IMR-90 (cell line): ENCODE results near the gene TNF. TPM values are rescaled to one million over a fixed set of nuclear protein-coding genes. Genes with fewer than 3 reads are reported as not detected.
"Not testable (repeated sequence)": the region's sequence is repeated elsewhere in the genome, so short reads cannot be mapped to it uniquely, and the experiment has no call there.

ENCODE experiments used
- ATAC-seq: fragments of 200-7000 bp; cut with Tn5 transposase; 2 replicates; pipeline ENCODE4 v1.9.1; 2020; ENCODE audit warnings: low read depth, mild to moderate bottlenecking, moderate library complexity
- BruUV-seq: library from RNA; stranded (reverse); fragments of 400-500 nt; replicated peaks from 2 replicates; lab custom pipeline; 2021; lab: Mats Ljungman, UMichigan
- CTCF ChIA-PET: fragments of 300-600 bp; formaldehyde crosslinking; extraction: SDS; loops from one replicate; lab custom pipeline; 2021; ENCODE audit warnings: antibody characterized with exemption; lab: Yijun Ruan, JAX
- POLR2A ChIA-PET: fragments of 300-600 bp; sonication (Branson Sonifier 250); formaldehyde crosslinking; loops from one replicate; lab custom pipeline; 2022; ENCODE audit warnings: antibody characterized with exemption; ENCODE audit not compliant: unreplicated experiment; lab: Charles Lee
- DNase-seq: peaks from one replicate; pipeline ENCODE4 v3.0.0; 2013
- H2AFZ ChIP-seq: replicated peaks from 2 replicates; pipeline ENCODE3; 2013; ENCODE audit warnings: low read length, mild to moderate bottlenecking; ENCODE audit not compliant: poor library complexity
- H2AK5ac ChIP-seq: 2 replicates; pipeline ENCODE4 v1.6.1; 2013; ENCODE audit warnings: low read depth, low read length, inconsistent platforms
- H2AK9ac ChIP-seq: replicated peaks from 2 replicates; pipeline ENCODE3; 2013; ENCODE audit warnings: mild to moderate bottlenecking, low read depth, low read length, moderate library complexity; ENCODE audit not compliant: poor library complexity
- H2BK120ac ChIP-seq: 2 replicates; pipeline ENCODE4 v1.6.1; 2013; ENCODE audit warnings: low read depth, low read length, inconsistent platforms
- H2BK15ac ChIP-seq: 3 replicates; pipeline ENCODE4 v1.6.1; 2013; ENCODE audit warnings: low read depth, low read length, inconsistent platforms
- H2BK20ac ChIP-seq: 2 replicates; pipeline ENCODE4 v1.6.1; 2013; ENCODE audit warnings: low read depth, mild to moderate bottlenecking, inconsistent platforms, low read length, moderate library complexity
- H2BK5ac ChIP-seq: 2 replicates; pipeline ENCODE4 v1.6.1; 2013; ENCODE audit warnings: mild to moderate bottlenecking, low read depth, low read length, inconsistent platforms; ENCODE audit not compliant: poor library complexity, severe bottlenecking
- H3K14ac ChIP-seq: replicated peaks from 2 replicates; pipeline ENCODE4 v1.6.1; 2013; ENCODE audit warnings: low read depth, low read length, inconsistent platforms
- H3K18ac ChIP-seq: 2 replicates; pipeline ENCODE4 v1.6.1; 2013; ENCODE audit warnings: low read depth, low read length, control low read depth
- H3K23ac ChIP-seq: 2 replicates; pipeline ENCODE4 v1.6.1; 2013; ENCODE audit warnings: low read depth, low read length, inconsistent platforms
- H3K27ac ChIP-seq: 2 replicates; pipeline ENCODE4 v1.5.1; 2013; ENCODE audit warnings: mild to moderate bottlenecking, control low read depth, low read length; ENCODE audit not compliant: insufficient read depth
- H3K27me3 ChIP-seq: 2 replicates; pipeline ENCODE4 v1.6.1; 2013; ENCODE audit warnings: low read length; ENCODE audit not compliant: control insufficient read depth, insufficient read depth
- H3K36me3 ChIP-seq: 2 replicates; pipeline ENCODE4 v1.6.1; 2013; ENCODE audit warnings: low read length, mixed read lengths; ENCODE audit not compliant: control insufficient read depth, insufficient read depth
- H3K4ac ChIP-seq: 2 replicates; pipeline ENCODE4 v1.6.1; 2013; ENCODE audit warnings: low read depth, low read length, inconsistent platforms
- H3K4me1 ChIP-seq: 2 replicates; pipeline ENCODE4 v1.6.1; 2013; ENCODE audit warnings: low read length, mixed read lengths; ENCODE audit not compliant: control insufficient read depth, insufficient read depth
- H3K4me2 ChIP-seq: 2 replicates; pipeline ENCODE4 v1.6.1; 2013; ENCODE audit warnings: low read depth, mild to moderate bottlenecking, control low read depth, low read length, moderate library complexity
- H3K4me3 ChIP-seq: 2 replicates; pipeline ENCODE4 v1.5.1; 2013; ENCODE audit warnings: low read depth, mild to moderate bottlenecking, control low read depth, low read length, moderate library complexity; ENCODE audit not compliant: insufficient read depth
- H3K56ac ChIP-seq: 2 replicates; pipeline ENCODE4 v1.6.1; 2013; ENCODE audit warnings: low read length, inconsistent platforms; ENCODE audit not compliant: insufficient read depth; ENCODE audit errors: extremely low read depth
- H3K79me1 ChIP-seq, 2 experiments: 2 replicates each; pipeline ENCODE4 v1.6.1; 2013; ENCODE audit warnings: low read length in 2 of 2, inconsistent platforms in 1 of 2, low read depth in 1 of 2
- H3K9ac ChIP-seq: 2 replicates; pipeline ENCODE4 v1.6.1; 2013; ENCODE audit warnings: low read depth, low read length, control low read depth
- H3K9me1 ChIP-seq: 2 replicates; pipeline ENCODE4 v1.6.1; 2013; ENCODE audit warnings: low read length, inconsistent platforms; ENCODE audit not compliant: insufficient read depth
- H3K9me3 ChIP-seq: 2 replicates; pipeline ENCODE4 v1.6.1; 2013; ENCODE audit warnings: low read length; ENCODE audit not compliant: control insufficient read depth, insufficient read depth
- H4K20me1 ChIP-seq: 2 replicates; pipeline ENCODE4 v1.6.1; 2013; ENCODE audit warnings: low read length, inconsistent platforms; ENCODE audit not compliant: insufficient read depth
- H4K5ac ChIP-seq: 2 replicates; pipeline ENCODE4 v1.6.1; 2013; ENCODE audit warnings: mild to moderate bottlenecking, low read depth, low read length, control low read depth
- H4K8ac ChIP-seq, 2 experiments: 2 replicates each; pipeline ENCODE4 v1.6.1; 2013; ENCODE audit warnings: low read depth in 2 of 2, low read length in 2 of 2, control low read depth in 1 of 2, inconsistent platforms in 1 of 2
- H4K91ac ChIP-seq: 2 replicates; pipeline ENCODE4 v1.6.1; 2013; ENCODE audit warnings: low read depth, low read length, inconsistent platforms; ENCODE audit not compliant: insufficient read depth
- CTCF ChIP-seq: conservative IDR thresholded peaks from 2 replicates; pipeline ENCODE4 v1.5.1; 2012; ENCODE audit warnings: mild to moderate bottlenecking, low read depth, low read length, improper control_type of control experiment
- RAD21 ChIP-seq: IDR thresholded peaks from 2 replicates; pipeline ENCODE4 v1.6.1; 2012; ENCODE audit warnings: low read length, improper control_type of control experiment
- SMC3 ChIP-seq: fragments of 150-350 bp; IDR thresholded peaks from 2 replicates; pipeline ENCODE4 v1.6.1; 2016; ENCODE audit warnings: low read depth, mild to moderate bottlenecking, antibody characterized with exemption, low read length, moderate library complexity
- WGBS, 2 experiments: methylation state at CpG; one replicate each; pipeline versions ENCODE4 v1.1.5 to v1.1.7; 2013; ENCODE audit warnings: missing lambda C conversion rate in 2 of 2; ENCODE audit not compliant: insufficient read length in 1 of 2; ENCODE audit errors: extremely low coverage in 2 of 2; 5-methylcytosine and 5-hydroxymethylcytosine counted together
- dilution Hi-C: fragments of 300-500 bp; cut with HindIII; formaldehyde crosslinking; loops from one replicate; pipeline ENCODE4 v1.14.3; 2018; ENCODE audit warnings: low sequenced_read_pairs; ENCODE audit not compliant: unreplicated experiment
- in situ Hi-C: fragments of 300-500 bp; cut with MboI; formaldehyde crosslinking; loops from 3 replicates; pipeline ENCODE4 v1.14.3; 2019; ENCODE audit warnings: low sequenced_read_pairs, inconsistent platforms, mixed read lengths
- intact Hi-C: fragments of 100-400 bp; cut with micrococcal nuclease; formaldehyde crosslinking; loops from 2 replicates; pipeline ENCODE4 v1.10.0; 2022
- polyA plus RNA-seq, 3 experiments: library from polyadenylated mRNA; depleted of rRNA; stranded (reverse); fragments of >200 nt; gene quantifications; 2 replicates each; pipeline ENCODE4 v1.2.3, GENCODE V29; 2012; ENCODE audit warnings: low replicate concordance in 1 of 3
- total RNA-seq: library from RNA; depleted of rRNA; stranded (reverse); fragments of >200 nt; gene quantifications from 2 replicates; pipeline ENCODE4 v1.2.3, GENCODE V29; 2012

Gene TNF
- total and polyA plus RNA-seq, 2 of the 4 experiments (the other 2 are of a cell fraction): not detected

GRCh38 chr6:31551371-31551770, 24.0 kb upstream of the TNF start:
- H3K4me3 ChIP-seq, dilution Hi-C loops, H2BK20ac ChIP-seq, H3K4me2 ChIP-seq, H3K56ac ChIP-seq, H2AFZ ChIP-seq, H3K9ac ChIP-seq, H4K5ac ChIP-seq, H2BK15ac ChIP-seq, ATAC-seq, H3K4me1 ChIP-seq, H4K8ac ChIP-seq, H3K23ac ChIP-seq, H3K9me1 ChIP-seq, H3K27me3 ChIP-seq, H2AK5ac ChIP-seq, H3K4ac ChIP-seq, H3K18ac ChIP-seq, H4K91ac ChIP-seq, H2BK5ac ChIP-seq, H2BK120ac ChIP-seq, POLR2A ChIA-PET, BruUV-seq, H3K9me3 ChIP-seq, H2AK9ac ChIP-seq, H3K27ac ChIP-seq, in situ Hi-C loops, H3K14ac ChIP-seq, H4K20me1 ChIP-seq: not testable (repeated sequence)
- peaks cover 22% of the 10 kb centered on the region for H3K36me3 ChIP-seq
- peak; percentile 62; the same call in 1 of the 2 replicates for TF ChIP-seq SMC3
- TF ChIP-seq RAD21: peak; percentile 64
- peak; percentile 48 for TF ChIP-seq CTCF
- DNase-seq: peak; percentile 36
- CTCF ChIA-PET: interaction anchor here (1.0 to 1.9 kb wide), 5 partner anchors 26 to 85 kb away, joined by 3 to 17 read pairs (median 3); no protein-coding TSS in a partner anchor
- 92% methylated on average over 4 of the region's 5 CpGs; no CpG with 5 or more reads in 1 of the 2 experiments for WGBS, 2 experiments
- H3K79me1 ChIP-seq: peaks cover 13 to 28% of the 10 kb centered on the region in 2 experiments; a peak in 3 of 4 replicates
- intact Hi-C loops: loop anchor here (1.0 kb wide), 1 partner anchor 47 kb away; no protein-coding TSS in a partner anchor
